GM19395 (cell line): ENCODE measurements around the gene MLLT11.

Experiments used
- ATAC-seq: cut with Tn5 transposase; IDR thresholded peaks from one replicate; pipeline ENCODE4 v1.9.1; 2021; ENCODE audit warnings: mild to moderate bottlenecking, moderate library complexity; ENCODE audit not compliant: unreplicated experiment

The MLLT11 gene

DNA sequence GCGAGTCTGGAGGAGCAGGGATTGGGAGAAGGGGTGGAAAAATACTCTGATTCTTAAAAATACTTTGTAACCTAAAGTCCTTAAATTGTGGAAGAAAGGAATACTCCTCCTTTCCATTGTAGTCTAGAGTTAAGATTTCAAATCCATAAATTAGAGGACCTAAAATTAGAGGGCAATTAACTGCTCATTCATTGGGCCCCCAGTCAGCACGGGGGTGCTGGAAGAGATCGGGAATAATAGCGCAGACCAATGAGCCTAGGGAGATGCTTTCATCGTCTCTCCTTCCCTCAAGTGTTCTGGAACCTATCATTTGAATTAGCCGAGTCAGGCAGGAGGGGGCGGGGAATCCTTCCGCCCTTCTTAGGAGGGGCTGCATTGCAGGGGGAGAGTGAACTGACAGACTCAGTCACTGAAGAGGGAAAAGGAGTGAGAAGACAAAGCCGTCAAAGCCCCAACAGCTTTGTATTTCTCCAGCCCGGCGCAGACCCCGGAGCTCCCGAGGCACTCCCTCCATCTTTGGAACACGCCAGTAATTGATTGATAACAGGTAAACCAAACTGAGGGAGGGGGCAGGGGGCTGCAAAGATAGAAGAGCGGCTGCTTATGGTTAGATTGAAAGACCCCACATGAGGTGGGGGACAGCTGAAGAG is at the start of gene MLLT11:
TSS of gene MLLT11 (plus strand) at position 391 of the 650 bp plus-strand sequence. CDS start 6,828 bp downstream, outside the sequence.
- no peak for ATAC-seq

DNA sequence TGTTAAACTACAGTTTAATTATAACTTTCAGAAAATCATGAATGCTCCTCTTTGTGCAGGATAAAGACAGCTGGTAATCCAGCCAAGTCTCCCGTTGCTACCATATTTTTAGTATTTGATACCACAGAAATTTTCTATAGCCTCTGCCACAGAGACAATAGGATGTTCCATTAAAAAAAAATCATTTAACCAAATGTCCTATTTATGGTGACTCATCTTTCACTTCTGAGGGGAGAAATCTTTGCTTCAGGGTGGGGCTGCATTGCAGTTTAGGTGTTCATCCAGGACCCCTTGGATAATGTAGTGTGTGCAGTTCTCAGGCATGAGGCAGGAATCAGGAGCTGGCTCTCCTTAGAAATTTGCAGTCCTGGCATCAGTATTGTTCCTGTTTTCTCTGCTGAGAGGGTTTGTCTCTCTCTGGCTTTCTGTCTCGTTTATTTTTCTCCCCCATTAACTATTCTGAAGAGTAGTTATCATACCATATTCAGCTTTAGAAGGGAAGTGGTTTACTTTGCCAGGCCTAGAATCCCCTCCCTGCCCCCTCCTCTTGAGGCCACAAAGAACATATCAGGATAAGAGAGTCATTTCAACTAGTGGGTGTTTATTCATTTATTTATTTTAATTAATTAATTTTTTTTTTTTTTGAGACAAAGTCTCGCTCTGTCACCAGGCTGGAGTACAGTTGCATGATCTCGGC is 48.9 kb upstream of the MLLT11 start:
- no peak for ATAC-seq

- ATAC-seq: no peak
These were observed 47.3 kb upstream of the MLLT11 start for GRCh38 chr1:151012684-151013471.

GRCh38 chr1:151013518-151013917 is 46.7 kb upstream of the MLLT11 start:
- ATAC-seq: no peak

DNA sequence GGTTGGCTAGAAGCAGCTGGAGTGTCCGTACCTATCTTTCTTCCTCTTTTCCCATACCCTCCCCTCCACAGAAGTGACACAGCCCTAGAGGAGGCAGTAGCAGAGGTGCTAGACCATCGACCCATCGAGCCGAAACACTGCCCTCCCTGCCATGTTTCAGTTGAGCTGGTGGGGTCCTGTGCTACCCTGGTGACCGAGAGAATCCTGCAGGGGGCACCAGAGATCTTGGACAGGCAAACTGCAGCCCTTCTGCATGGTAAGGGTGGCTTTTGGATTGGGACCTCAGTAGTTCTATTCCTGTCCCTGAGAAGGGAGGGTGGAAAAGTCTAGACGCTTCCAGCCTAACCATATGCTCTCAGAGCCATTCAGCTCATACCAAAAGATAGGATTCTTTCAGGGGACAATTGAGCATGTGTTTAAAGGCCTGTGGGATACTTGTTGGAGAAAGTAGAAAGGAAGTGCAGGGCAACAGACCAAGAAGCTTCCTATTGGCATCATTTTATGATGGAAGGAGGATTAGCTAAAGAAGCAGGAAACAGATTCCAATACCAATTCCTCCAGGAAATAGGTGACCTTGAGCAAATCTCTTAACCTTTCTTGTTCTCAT is 35.6 kb upstream of the MLLT11 start:
- ATAC-seq: no peak

DNA sequence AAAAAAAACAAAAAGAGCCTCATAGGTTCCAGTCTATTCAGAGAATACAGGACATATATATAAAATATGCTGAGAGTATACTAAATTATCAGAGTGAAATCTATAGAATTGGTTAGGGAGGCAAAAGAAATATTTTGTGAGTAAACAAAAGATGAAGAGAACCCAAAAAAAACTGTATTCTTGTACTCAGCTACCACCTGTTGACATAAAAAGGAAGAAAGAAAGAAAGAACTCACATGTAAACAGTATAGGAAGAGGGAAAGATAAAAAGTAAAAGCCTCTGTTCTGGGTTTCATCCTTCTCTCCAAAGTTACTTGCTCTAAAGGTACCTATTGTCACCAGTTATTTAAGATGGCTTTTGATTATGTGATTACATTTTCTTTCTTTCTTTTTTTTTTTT is 33.7 kb upstream of the MLLT11 start:
- no peak for ATAC-seq

DNA sequence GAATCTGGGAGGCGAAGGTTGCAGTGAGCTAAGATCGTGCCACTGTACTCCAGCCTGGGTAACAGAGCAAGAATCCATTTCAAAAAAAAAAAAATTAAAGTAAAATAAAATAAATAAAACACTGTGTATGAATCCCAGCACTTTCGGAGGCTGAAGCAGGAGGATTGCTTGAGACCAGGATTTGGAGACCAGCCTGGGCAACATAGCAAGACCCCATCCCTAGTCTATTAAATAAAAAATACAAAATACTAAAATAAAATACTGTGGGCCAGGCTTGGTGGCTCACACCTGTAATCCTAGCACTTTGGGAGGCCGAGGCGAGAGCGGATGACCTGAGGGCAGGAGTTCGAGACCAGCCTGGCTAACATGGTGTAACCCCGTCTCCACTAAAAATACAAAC is 28.0 kb upstream of the MLLT11 start:
- no peak for ATAC-seq

- ATAC-seq: no peak
These were observed 25.0 kb upstream of the MLLT11 start for GRCh38 chr1:151035167-151035566.

- ATAC-seq: no peak
These were observed 23.8 kb upstream of the MLLT11 start, which contains the start of gene BNIPL for GRCh38 chr1:151036356-151036755. Gene BNIPL, plus strand, starts transcription at chr1:151036586. Its CDS starts 140 bp downstream, at chr1:151036726.

- ATAC-seq: no peak
These were observed 23.2 kb upstream of the MLLT11 start for GRCh38 chr1:151037032-151037431.

GRCh38 chr1:151039521-151039920 is 20.7 kb upstream of the MLLT11 start:
- no peak for ATAC-seq

DNA sequence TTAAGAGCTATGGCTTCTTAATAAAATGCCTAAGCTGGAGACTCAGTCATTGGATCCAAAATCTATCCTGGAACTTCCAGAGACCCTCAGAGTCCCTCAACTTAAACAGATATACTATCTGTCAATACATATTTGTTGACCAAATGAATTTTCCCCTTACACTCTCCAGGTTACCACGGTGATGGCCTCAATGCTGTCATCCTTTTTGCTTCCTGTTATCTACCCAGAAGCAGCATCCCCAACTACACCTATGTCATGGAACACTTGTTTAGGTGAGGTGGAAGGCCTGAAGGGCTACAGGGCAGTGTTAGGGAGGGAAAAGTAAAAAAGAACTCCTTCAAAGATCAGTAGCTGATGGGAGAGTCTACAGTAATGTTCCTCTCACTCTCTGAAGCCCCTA is 17.0 kb upstream of the MLLT11 start:
- no peak for ATAC-seq

- ATAC-seq: peak; percentile 58
These were observed 12.6 kb upstream of the MLLT11 start, which contains the start of gene C1orf56 for GRCh38 chr1:151047591-151047924. Gene C1orf56, plus strand, starts transcription at chr1:151047751. Its CDS starts 97 bp downstream, at chr1:151047848.

- peak; percentile 58 for ATAC-seq
These were observed 12.1 kb upstream of the MLLT11 start for GRCh38 chr1:151047925-151048644.

DNA sequence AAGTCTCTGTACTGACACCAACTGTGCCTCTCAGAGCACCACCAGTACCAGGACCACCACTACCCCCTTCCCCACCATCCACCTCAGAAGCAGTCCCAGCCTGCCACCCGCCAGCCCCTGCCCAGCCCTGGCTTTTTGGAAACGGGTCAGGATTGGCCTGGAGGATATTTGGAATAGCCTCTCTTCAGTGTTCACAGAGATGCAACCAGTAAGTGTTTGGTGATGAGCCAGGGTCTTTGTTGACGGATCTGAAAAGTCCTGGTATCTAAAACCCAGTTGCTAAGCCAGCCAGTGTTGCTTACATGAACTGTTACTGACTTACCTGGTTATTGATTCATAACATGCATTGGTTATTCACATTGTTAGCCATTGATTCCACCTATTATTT is 11.6 kb upstream of the MLLT11 start:
- no peak for ATAC-seq

GRCh38 chr1:151049458-151049857 is 10.7 kb upstream of the MLLT11 start:
- ATAC-seq: no peak

DNA sequence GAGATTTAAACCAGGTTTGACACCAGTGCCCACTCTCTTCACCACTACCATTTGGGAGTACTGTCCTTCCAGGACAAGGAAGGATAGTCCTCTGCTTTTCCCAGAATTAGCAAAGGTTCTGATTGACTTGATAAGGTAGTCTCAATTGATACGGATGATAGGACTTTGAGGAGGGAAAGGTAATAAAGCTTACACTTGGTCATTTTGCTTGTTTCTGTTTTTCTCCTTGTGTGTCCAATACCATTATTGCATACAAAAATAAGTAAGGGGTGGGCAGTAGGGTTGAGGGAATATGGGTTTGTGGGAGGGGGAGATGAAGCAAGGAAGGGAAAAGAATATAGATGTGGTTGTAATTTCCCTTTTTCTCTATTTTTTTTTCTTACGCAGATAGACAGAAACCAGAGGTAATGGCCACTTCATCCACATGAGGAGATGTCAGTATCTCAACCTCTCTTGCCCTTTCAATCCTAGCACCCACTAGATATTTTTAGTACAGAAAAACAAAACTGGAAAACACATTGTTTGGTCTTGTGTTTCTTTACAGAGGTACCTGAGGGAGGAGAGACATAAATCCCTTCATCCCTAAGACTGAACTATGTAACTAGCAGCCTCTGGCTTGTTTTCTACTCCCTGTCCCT is 10.0 kb upstream of the MLLT11 start:
- ATAC-seq: no peak

GRCh38 chr1:151051356-151052009 is 8.7 kb upstream of the MLLT11 start:
- ATAC-seq: no peak

DNA sequence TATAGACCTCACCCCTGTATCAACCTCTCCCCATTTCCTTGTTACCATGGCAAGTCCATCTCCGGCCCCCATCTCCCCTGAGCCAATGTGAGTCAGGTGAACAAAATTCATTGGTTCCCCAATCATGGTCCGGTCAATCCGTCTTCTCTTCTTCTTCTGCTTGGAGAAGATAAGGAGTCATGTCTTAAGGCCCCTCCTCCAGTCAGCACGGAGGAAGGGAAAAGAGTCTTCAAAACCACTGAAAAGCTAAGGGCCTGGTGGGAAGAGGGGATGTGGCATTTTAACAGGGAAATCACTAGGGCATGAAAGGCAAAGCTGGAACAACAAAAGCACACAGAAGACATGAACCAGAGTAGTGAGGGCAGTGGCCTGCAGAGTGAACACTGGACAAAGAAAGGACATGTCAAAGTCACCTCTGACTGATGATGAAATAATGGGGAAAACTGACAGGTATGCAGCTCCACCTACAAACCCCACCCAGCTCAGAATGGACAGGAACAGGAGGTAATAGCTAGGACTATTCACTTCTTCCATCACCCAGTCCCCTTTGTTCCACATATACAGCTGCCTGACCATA is 5.1 kb upstream of the MLLT11 start:
- no peak for ATAC-seq
